GM19193 (cell line): ENCODE data around the gene TMEM175.

ENCODE experiments used
- POLR2A ChIP-seq: IDR thresholded peaks from 4 replicates; pipeline ENCODE4 v1.6.1; 2011; ENCODE audit not compliant: insufficient read depth, insufficient read length; ENCODE audit errors: extremely low read depth

TMEM175 gene

GRCh38 chr4:931960-932712 is at the start of gene TMEM175, which contains the start of gene GAK:
TMEM175 (plus strand) TSS chr4:932460; CDS start chr4:947740, 15,280 bp downstream.
GAK (minus strand) TSS chr4:932316; CDS start chr4:932187, 129 bp downstream.
- peak; percentile 95 for TF ChIP-seq POLR2A

- TF ChIP-seq POLR2A = no peak
These were observed 49.6 kb upstream of the TMEM175 start for GRCh38 chr4:882646-883045.

- TF ChIP-seq POLR2A = no peak
These were observed 48.7 kb upstream of the TMEM175 start for GRCh38 chr4:883377-884095.

GRCh38 chr4:884259-884658 is 48.0 kb upstream of the TMEM175 start:
- no peak for TF ChIP-seq POLR2A

GRCh38 chr4:884896-885295 is 47.4 kb upstream of the TMEM175 start:
- TF ChIP-seq POLR2A = no peak

GRCh38 chr4:885353-885752 is 46.9 kb upstream of the TMEM175 start:
- TF ChIP-seq POLR2A = no peak

GRCh38 chr4:886244-886643 is 46.0 kb upstream of the TMEM175 start:
- no peak for TF ChIP-seq POLR2A

- TF ChIP-seq POLR2A = no peak
These were observed 45.1 kb upstream of the TMEM175 start for GRCh38 chr4:887034-887763.

GRCh38 chr4:888029-888428 is 44.2 kb upstream of the TMEM175 start:
- no peak for TF ChIP-seq POLR2A

- no peak for TF ChIP-seq POLR2A
These were observed 42.7 kb upstream of the TMEM175 start for GRCh38 chr4:889516-889915.

- TF ChIP-seq POLR2A = no peak
These were observed 42.1 kb upstream of the TMEM175 start for GRCh38 chr4:890036-890695.

- no peak for TF ChIP-seq POLR2A
These were observed 40.5 kb upstream of the TMEM175 start for GRCh38 chr4:891747-892146.

GRCh38 chr4:892780-893179 is 39.5 kb upstream of the TMEM175 start:
- no peak for TF ChIP-seq POLR2A

- no peak for TF ChIP-seq POLR2A
These were observed 38.8 kb upstream of the TMEM175 start for GRCh38 chr4:893276-893994.

- no peak for TF ChIP-seq POLR2A
These were observed 38.1 kb upstream of the TMEM175 start for GRCh38 chr4:893995-894705.
